Muscle of leg (tissue), 16 donors: ENCODE results near the gene CDK3. TPM values are rescaled to one million over a fixed set of nuclear protein-coding genes. Genes with fewer than 3 reads are reported as not detected.
"Not testable (repeated sequence)": the region's sequence is repeated elsewhere in the genome, so short reads cannot be mapped to it uniquely, and the experiment has no call there.

Experiments
- DNase-seq: peaks from one replicate; pipeline ENCODE4 v3.0.0; 2013
- H3K27ac ChIP-seq: one replicate; pipeline ENCODE4 v1.5.1; 2013; ENCODE audit warnings: mild to moderate bottlenecking, low read length, control low read depth
- H3K27me3 ChIP-seq: one replicate; pipeline ENCODE4 v1.6.1; 2013; ENCODE audit warnings: low read length; ENCODE audit not compliant: control insufficient read depth, insufficient read depth
- H3K36me3 ChIP-seq: one replicate; pipeline ENCODE4 v1.6.1; 2013; ENCODE audit warnings: low read length; ENCODE audit not compliant: control insufficient read depth, insufficient read depth
- H3K4me1 ChIP-seq: one replicate; pipeline ENCODE4 v1.6.1; 2013; ENCODE audit warnings: low read length; ENCODE audit not compliant: control insufficient read depth, insufficient read depth
- H3K4me3 ChIP-seq: one replicate; pipeline ENCODE4 v1.5.1; 2013; ENCODE audit warnings: low read length, control low read depth
- H3K9me3 ChIP-seq: replicated peaks from 2 replicates; pipeline ENCODE4 v1.6.1; 2013; ENCODE audit warnings: low read depth, low read length; ENCODE audit not compliant: control insufficient read depth
- WGBS: methylation state at CpG from one replicate; pipeline ENCODE4 v1.1.5; 2013; ENCODE audit warnings: missing lambda C conversion rate; ENCODE audit not compliant: insufficient coverage; 5-methylcytosine and 5-hydroxymethylcytosine counted together
- long read RNA-seq, 11 donors: transcript quantifications; one replicate each; lab custom pipeline, GENCODE V29; 2026
- polyA plus RNA-seq, 8 donors: library from polyadenylated mRNA; unstranded; fragments of 120-200 nt; gene quantifications; one replicate each; pipeline versions ENCODE4 v1.2.1 to v1.2.3, GENCODE V29; 2013; ENCODE audit warnings: inconsistent platforms in 1 of 8, low replicate concordance in 1 of 8; ENCODE audit not compliant: insufficient read length in 8 of 8, insufficient read depth in 1 of 8
- total RNA-seq: library from RNA; stranded (reverse); fragments of 120-200 nt; gene quantifications from one replicate; pipeline ENCODE4 v1.2.4, GENCODE V29; 2013

CDK3 gene
- 7.7 TPM for total RNA-seq
- 1 to 10 TPM; 3.6 to 8.6 (median 6.7) TPM for polyA plus RNA-seq
- long read RNA-seq, donor 1 = 0 reads
- long read RNA-seq, donor 2 = 0 reads
- long read RNA-seq, donor 3, partial matches to known transcripts = 0 of 1 reads
- long read RNA-seq, donor 3, other reads (novel, unspliced or antisense) = 0 of 1 reads
- long read RNA-seq, donor 4 = 0 reads
- long read RNA-seq, donor 5 = 0 reads
- long read RNA-seq, donor 6, partial matches to known transcripts = 0 of 2 reads
- long read RNA-seq, donor 6, other reads (novel, unspliced or antisense) = 0 of 2 reads
- long read RNA-seq, donor 7 = 0 reads
- long read RNA-seq, donor 8 = 0 reads
- long read RNA-seq, donor 9 = 0 reads
- long read RNA-seq, donor 10 = 0 reads
- long read RNA-seq, donor 11 = 0 reads

- no peaks in the 10 kb centered on the region for H3K27me3 ChIP-seq
- no peaks in the 10 kb centered on the region for H3K9me3 ChIP-seq
- no peak within 1 kb of the TSS for H3K4me3 ChIP-seq
- no peak within 1 kb of the TSS for H3K27ac ChIP-seq
- 85% methylated on average over 20 of the region's 21 CpGs for whole genome bisulfite sequencing
- H3K4me1 ChIP-seq = peaks cover 24% of the 10 kb centered on the region
- H3K36me3 ChIP-seq = peaks cover 21% of the 10 kb centered on the region
- no peak for DNase-seq
These were observed at the start of gene CDK3 for GRCh38 chr17:76000755-76001521. TSS of gene CDK3 (plus strand) at chr17:76000855. CDS start at chr17:76001426, 571 bp downstream.

GRCh38 chr17:75950855-75951554 lies 49.6 kb upstream of the CDK3 start:
- Histone ChIP-seq H3K4me3 (no peak overlapping the region), H3K36me3 (peaks cover 71% of the 10 kb centered on the region), H3K27me3 (no peaks in the 10 kb centered on the region), H3K9me3 (no peaks in the 10 kb centered on the region), H3K4me1 (peaks cover 15% of the 10 kb centered on the region), H3K27ac (peak overlapping the region; percentile 31)
- 86% methylated on average over 5 of the region's 8 CpGs for WGBS
- DNase-seq = peak; percentile 81

- peaks cover 25% of the 10 kb centered on the region for H3K36me3 ChIP-seq
- 60% methylated on average over 4 of the region's 8 CpGs for WGBS
- H3K4me1 ChIP-seq = no peaks in the 10 kb centered on the region
- H3K9me3 ChIP-seq = no peaks in the 10 kb centered on the region
- no peak overlapping the region for H3K4me3 ChIP-seq
- no peak for DNase-seq
- no peak overlapping the region for H3K27ac ChIP-seq
- H3K27me3 ChIP-seq = no peaks in the 10 kb centered on the region
These were observed 41.4 kb upstream of the CDK3 start for GRCh38 chr17:75959051-75959838.

- Histone ChIP-seq H3K4me1 (no peaks in the 10 kb centered on the region), H3K27me3 (no peaks in the 10 kb centered on the region), H3K4me3 (no peak overlapping the region), H3K9me3 (no peaks in the 10 kb centered on the region), H3K27ac (no peak overlapping the region), H3K36me3 (peaks cover 22% of the 10 kb centered on the region)
- no peak for DNase-seq
- WGBS = 94% methylated on average over 8 of the region's 11 CpGs
These were observed 40.7 kb upstream of the CDK3 start for GRCh38 chr17:75959839-75960511.

- Histone ChIP-seq H3K4me1 (no peaks in the 10 kb centered on the region), H3K27me3 (no peaks in the 10 kb centered on the region), H3K36me3 (peaks cover 7% of the 10 kb centered on the region), H3K27ac (no peak overlapping the region), H3K4me3 (no peak overlapping the region), H3K9me3 (no peaks in the 10 kb centered on the region)
- 97% methylated on average over 6 of the region's 6 CpGs for WGBS
- DNase-seq = no peak
These were observed 35.2 kb upstream of the CDK3 start for GRCh38 chr17:75965468-75965867.

- no CpG with 5 or more reads among the region's 10 CpGs for WGBS
- DNase-seq, H3K9me3 ChIP-seq, H3K4me3 ChIP-seq, H3K4me1 ChIP-seq, H3K27me3 ChIP-seq, H3K27ac ChIP-seq: not testable (repeated sequence)
- peaks cover 20% of the 10 kb centered on the region for H3K36me3 ChIP-seq
These were observed 31.6 kb upstream of the CDK3 start for GRCh38 chr17:75969044-75969443.

- DNase-seq = no peak
- H3K36me3 ChIP-seq = peaks cover 20% of the 10 kb centered on the region
- H3K4me3 ChIP-seq = no peak overlapping the region
- H3K27me3 ChIP-seq = no peaks in the 10 kb centered on the region
- no peaks in the 10 kb centered on the region for H3K4me1 ChIP-seq
- WGBS = 14% methylated on average over 1 of the region's 4 CpGs
- H3K9me3 ChIP-seq = no peaks in the 10 kb centered on the region
- H3K27ac ChIP-seq = no peak overlapping the region
These were observed 30.6 kb upstream of the CDK3 start for GRCh38 chr17:75970011-75970523.

GRCh38 chr17:75970626-75971025 lies 30.0 kb upstream of the CDK3 start:
- no peak overlapping the region for H3K27ac ChIP-seq
- WGBS = no CpG with 5 or more reads among the region's 7 CpGs
- no peak for DNase-seq
- H3K36me3 ChIP-seq = peaks cover 20% of the 10 kb centered on the region
- H3K4me3 ChIP-seq = no peak overlapping the region
- no peaks in the 10 kb centered on the region for H3K4me1 ChIP-seq
- H3K27me3 ChIP-seq = no peaks in the 10 kb centered on the region
- no peaks in the 10 kb centered on the region for H3K9me3 ChIP-seq

GRCh38 chr17:75975187-75975586 lies 25.5 kb upstream of the CDK3 start:
- H3K9me3 ChIP-seq, H3K4me3 ChIP-seq, H3K27ac ChIP-seq, H3K4me1 ChIP-seq, H3K27me3 ChIP-seq, DNase-seq: not testable (repeated sequence)
- WGBS = 94% methylated on average over 3 of the region's 6 CpGs
- H3K36me3 ChIP-seq = peaks cover 18% of the 10 kb centered on the region
